CD4-positive, alpha-beta T cell treated with Interleukin-21 for 1 hour (primary cell): ENCODE data around the gene THBS4.

Source experiments
- DNase-seq: peaks from one replicate; pipeline ENCODE4 v3.0.0-alpha.2; 2020

Gene THBS4

DNA sequence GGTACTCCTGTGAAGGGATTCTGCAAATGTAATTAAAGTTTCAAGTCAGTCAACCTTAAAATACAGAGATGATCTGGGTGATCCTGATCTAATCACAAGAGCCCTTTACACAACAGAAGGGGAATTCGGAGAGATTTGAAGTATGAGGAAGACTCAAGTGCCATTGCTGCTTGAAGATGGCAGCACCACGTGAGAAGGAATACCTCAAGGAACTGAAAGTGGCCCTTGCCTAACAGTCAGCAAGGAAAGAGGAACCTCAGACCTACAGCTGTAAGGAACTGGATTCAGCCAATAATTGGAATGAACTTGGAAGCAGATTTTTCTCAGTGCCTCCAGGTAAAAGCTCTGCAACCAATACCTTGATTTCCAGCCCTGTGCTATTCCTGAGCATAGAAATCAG, 87.4 kb downstream of the THBS4 start:
- no peak for DNase-seq

DNA sequence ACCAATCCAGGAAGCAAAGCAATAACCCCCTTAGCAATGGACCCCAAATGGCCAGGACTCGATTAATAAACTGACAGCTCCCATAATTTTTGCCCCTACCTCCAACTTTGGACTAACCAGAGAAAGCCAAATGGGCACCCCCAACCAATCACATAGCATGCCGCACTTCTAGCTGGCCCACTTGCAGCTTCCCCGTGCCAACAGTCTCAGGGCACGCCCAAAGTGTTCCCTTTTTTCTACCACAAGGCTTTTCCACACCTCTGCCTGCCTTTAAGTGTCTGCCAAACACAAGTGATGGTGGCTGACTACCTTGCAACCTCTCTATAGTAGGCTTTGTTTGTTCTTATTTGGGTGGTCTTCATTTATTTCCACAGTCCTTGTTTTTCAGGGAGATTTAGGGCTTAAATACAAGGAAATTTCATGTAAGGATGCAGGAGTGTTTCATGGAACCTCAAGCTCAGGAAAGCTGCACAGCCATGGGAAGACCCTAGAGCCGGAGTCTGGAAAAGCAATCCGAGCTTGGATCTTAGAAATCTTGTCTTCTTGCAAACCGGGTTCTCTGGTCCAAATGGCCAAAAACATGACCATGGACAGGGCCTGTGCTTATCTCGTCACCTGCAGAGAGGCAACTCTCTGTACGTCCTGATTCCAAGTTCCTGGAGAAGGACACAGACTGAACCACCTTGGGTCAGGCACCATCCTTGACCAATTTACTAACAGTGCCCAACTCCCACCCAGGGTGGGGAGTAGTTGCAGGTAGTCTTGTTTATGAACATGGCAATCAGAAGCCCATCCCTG, 89.2 kb downstream of the THBS4 start:
- no peak for DNase-seq

DNA sequence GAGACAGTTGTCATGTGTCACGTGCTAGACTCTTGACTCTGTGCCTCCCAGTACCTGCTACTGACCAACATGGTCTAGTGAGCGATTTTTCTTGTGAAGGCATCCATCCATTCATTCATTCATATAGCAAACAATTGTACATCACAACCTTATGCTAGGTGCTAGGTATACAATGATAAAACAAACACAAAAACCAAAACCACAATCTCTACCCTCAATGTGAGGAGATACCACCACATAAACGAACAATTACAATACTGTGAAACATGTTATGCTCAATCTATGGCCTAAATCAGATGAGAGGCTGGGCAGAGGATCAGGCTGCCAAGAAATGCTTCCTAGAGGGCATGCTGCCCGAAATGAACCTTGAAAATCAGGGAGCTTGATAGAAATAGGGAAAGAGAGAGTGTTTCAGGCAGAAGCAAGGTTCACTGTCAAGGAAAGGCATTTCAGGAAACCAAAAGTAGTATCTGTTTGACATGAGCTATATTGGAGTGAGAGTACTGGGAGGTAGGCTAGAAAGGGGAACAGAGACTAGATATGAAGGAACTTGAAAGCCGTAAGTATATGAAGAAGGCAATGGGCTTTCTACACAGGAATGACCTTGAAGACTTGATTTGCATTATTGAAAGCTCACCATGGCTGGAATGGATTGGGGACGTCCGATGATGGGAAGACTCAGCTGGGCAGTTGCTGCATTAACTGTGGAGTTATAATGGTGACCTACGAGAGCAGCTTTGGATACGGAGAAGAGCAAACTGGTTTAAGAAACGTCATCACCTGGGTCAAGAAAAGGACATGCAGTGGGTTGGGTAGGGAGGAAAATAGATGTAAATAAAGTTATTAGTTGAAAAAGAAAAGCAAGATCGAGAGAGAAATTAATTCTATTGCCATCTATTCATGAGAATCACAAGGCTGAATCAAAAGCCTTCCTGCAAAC, 90.1 kb downstream of the THBS4 start:
- no peak for DNase-seq

DNA sequence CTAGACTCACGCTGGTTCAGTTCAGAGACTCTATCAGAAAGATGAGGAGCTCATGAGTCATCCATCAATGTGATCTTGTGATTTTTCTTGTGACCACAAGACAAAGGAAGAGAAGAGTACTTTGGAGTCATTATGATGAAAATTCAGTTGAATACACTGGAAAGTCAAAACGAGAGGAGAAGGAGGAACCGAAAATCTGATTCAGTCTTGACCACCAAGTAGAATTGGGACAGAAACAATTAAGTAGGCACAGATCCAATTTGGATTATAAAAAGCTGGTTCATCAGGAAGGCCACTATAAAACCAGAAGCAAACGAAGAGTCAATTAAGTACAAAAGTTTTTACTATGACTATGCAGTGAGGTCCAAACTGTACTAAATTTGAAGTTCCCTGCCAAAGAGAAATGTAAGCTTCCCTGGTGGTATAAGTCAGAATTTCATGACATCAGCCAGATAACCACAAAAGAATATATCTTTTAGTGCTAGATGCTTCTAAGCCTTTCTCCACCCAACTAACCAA, 90.9 kb downstream of the THBS4 start:
- peak; percentile 38 for DNase-seq

DNA sequence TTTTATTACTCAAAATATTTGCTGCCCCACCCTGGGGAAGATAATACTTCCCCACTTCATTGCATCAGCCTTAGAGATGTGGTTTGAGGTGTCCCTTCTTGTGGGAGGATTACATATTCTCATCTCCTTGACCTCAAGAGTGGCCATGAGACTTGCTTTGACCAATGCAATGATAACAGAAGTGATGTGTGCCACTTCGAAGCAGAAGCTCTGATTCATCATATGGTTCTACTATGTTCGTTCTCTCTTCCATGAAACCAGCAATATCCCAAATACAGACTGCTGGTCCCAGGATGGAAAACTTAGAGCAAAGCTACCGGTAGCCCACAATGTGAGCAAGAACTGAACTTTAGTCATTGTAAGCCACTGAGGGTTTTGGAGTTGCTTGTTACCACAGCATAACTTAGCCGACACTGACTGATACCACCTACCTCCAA, 92.0 kb downstream of the THBS4 start:
- no peak for DNase-seq

DNA sequence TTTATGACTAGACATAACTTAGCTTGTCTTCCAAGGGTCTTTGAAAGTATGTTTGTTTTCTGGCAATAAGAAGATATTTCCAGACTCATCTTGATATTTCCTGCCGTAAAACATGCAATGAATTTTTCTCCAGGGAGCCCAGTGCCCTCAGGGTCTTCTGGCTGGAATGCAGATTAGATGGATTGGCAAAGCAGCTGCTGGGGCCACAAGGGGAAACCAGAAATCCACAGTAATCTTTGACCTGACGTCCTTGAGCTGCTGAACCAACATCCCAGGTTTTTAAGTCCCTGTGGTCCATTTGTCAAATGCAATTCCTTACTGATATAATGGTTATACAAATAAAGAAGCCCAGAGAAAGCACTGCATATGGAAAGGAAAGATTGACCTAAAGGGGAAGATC, 93.0 kb downstream of the THBS4 start:
- DNase-seq = no peak

DNA sequence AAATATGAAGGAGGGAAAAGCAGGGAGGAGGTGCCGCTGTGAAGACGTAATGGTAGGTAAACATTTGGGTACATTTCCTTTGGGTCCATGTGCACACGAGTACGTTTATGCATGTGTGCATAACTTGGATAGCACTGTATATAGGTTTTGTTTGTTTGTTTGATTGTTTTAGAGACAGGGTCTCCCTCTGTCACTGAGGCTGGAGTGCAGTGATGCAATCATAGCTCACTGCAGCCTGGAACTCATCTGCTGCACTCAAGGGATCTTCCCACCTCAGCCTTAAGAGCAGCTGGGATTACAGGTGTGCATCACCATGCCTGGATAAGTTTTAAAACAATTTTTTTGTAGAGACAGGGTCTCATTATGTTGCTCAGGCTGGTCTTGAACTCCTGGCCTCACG, 94.0 kb downstream of the THBS4 start:
- no peak for DNase-seq
